NK-92 (cell line): ENCODE results near the gene SLC27A3.

Source experiments
- DNase-seq: peaks from one replicate; lab custom pipeline; 2025; ENCODE audit not compliant: unreplicated experiment; lab: John Stamatoyannopoulos, UW

SLC27A3 gene, protein sequence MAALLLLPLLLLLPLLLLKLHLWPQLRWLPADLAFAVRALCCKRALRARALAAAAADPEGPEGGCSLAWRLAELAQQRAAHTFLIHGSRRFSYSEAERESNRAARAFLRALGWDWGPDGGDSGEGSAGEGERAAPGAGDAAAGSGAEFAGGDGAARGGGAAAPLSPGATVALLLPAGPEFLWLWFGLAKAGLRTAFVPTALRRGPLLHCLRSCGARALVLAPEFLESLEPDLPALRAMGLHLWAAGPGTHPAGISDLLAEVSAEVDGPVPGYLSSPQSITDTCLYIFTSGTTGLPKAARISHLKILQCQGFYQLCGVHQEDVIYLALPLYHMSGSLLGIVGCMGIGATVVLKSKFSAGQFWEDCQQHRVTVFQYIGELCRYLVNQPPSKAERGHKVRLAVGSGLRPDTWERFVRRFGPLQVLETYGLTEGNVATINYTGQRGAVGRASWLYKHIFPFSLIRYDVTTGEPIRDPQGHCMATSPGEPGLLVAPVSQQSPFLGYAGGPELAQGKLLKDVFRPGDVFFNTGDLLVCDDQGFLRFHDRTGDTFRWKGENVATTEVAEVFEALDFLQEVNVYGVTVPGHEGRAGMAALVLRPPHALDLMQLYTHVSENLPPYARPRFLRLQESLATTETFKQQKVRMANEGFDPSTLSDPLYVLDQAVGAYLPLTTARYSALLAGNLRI

DNA sequence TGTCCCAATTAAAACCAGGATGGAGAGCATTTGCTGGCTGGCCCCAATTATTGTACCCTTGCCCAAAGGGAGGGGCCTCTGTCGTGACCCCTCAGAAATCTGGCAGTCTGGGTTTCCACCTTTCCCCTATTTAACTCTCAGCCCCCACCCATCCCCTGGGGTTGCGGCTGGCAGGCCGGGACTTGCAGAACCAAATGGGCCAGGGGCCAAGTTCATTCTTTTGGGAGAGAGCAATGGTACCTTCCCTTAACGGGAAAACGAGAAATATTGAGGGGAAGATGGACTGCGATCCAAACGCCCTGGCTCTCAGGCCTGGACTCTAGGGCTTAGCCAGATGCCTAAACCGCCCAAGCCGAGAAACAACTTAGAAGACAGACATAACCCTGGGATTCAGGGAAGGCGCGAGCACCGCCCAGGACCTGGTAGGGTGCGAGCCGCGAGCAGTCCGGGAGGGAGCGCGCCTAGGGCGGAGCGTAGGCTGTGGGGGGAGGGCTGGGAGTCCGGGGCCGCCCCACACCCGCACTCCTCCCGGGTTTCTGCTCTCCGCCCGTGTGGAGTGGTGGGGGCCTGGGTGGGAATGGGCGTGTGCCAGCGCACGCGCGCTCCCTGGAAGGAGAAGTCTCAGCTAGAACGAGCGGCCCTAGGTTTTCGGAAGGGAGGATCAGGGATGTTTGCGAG, at the start of gene SLC27A3:
Gene SLC27A3 (plus strand): TSS at position 628 of the 678 bp plus-strand sequence. CDS start 91 bp downstream, outside the sequence.
- DNase-seq: no peak

DNA sequence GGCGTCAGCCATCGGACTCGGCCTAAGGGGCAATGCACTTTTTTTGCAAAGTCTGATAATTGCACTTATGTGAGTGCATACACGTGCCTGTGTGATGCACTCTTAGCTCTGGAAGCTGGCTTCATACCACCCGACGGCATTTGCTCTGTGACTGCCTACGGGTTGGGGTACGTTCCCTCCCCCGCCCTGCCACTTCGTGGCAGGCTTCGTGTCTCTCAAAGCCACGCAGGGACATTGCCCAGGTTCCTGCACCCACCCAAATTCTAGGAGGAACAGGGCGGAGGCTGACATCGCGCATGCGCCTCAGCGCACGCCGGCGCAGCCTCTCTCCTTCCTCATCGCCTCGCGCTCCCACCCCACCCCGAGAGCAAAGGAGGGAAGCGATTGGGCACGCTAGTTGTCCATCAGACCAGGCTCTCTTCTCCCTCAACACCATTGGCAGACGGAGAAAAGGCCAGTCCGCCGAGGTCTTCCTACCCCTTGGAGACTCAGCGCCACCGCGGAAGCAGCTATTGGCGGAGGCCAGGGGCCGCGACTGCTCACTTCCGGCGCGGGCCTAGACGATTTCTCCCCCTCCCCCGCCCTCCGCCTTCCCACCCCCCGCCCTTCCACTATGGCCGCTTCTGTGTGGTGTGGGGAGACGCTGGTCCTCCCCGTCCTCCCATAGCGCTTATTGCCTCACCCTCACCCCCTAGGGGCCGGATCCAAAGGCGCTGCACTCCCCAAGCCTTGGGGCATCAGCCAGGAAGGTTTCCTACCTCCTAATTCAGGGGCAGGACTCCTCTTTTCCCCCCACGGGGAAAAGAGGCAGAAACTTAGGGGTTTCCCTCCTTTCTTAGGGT, 47.5 kb upstream of the SLC27A3 start, which contains the start of gene INTS3:
Gene INTS3 (plus strand): TSS at position 588 of the 842 bp plus-strand sequence. CDS start 585 bp downstream, outside the sequence.
- DNase-seq: peak; percentile 97

DNA sequence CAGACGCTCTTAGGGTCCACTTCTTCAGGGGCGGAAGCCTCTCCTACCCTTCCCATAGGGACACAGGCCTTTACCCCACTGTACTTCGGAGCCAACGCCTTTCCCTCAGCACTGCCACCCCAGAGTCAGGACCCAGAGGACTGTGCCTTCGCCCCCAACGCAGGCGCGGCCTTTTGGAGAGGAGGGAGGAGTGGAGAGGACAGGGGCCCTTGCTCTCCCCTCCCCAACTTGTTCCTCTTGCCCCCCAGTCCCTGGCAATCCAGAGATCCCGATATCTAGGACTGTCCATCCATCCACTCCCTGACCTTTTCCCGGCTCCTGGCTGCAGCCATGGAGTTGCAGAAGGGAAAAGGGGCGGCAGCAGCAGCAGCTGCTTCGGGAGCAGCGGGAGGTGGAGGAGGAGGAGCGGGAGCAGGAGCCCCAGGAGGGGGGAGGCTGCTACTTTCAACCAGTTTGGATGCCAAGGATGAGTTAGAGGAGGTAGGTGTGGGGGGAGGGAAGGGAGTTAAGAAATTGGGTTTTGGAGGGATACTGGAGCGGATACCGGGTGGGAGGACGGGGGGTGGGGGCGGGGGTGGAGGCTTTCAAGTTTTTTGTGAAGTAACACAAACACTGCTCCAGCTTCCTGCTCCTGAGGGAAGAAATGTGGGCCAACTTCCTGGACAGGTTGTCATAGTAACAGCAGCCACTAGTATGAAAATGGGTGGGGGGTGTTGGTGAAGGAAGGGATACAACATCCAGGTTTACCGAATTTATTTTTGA, 46.7 kb upstream of the SLC27A3 start:
- no peak for DNase-seq

DNA sequence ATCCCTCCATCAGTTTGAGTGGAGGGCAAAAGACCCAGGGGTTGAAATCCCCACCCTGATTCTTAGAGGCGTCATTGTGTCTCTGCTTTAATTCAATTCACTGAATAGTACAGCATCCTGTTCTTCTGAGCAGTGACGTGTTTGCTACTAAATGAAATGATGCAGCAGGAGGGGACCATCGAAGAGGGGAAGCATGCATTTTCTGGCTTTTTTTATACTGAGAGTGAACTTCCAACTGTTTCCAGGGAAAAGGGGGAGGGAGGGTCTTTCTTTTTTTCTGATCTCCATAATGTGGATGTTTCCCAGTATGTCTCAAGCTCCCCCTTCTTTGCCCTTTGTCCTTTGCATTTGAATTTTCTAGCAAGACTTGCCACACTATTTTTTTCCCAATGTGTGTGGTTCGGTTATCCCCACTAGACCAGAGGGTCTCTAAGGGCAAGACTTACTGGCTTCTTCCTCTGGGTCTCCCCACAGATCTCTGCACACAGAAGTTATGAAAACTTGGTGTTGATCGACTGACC, 44.7 kb upstream of the SLC27A3 start:
- DNase-seq: no peak

DNA sequence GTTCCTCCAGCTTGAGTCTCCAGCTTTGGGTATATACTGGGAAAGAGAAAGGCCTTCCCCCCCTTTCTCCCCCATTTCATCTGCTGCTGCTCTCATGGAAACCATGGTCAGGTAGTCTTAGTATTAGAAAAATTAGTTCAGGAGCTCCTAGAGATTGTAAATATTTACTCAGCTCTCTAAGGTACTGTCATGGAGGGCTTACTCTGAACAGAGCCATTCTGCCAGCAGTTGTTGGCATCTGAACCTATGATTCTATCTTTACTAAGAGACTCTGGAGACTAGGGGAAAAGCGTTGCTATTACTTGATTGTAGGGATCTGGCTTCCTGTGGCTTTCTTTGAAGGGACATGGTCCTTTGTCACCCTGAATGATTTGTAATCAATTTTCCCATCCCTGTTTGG, 41.2 kb upstream of the SLC27A3 start:
- DNase-seq: no peak

DNA sequence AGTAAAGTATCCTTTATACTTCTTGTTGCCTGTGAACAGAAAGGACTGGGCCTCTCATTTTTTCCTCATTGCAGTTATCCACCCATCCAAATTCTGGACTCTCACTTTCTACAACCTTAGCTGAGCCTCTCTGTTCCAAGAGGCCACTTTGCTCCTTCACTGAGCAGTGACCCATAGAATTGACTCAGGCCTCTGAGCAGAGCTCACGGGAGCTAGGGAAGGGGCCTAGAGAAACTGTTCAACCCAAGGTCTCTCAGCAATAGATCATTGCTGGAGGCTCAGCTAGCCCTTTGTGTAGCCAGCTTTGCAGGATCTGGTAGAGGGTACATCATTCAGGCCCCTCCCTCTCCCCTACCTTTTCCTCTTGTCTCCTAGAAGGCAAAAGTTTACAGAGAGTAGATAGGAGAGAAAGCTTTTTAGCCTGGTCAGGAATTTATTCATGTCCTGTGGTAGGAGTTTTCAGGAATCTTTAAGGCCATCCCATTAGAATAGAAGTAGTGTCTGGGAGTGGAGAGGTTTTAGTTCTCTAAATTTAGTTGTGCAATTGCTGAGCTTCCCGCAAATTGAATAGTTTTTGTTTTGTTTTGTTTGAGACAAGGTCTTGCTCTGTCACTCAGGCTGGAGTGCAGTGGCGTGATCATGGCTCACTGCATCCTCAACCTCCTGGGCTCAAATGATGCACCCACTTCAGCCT, 40.7 kb upstream of the SLC27A3 start:
- DNase-seq: no peak

DNA sequence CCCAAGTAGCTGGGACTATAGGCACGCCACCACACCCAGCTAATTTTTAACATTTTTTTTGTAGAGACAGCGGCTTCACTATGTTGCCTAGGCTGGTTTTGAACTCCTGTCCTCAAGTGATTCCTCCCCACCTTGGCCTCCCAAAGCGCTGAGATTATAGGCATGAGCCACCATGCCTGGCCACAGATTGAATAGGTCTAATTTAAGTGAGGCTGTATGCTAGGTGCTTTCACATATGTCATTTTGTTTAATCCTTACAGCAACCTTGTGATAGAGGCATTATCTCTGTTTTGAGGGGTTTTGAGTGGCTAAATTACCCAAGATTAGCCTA, 40.2 kb upstream of the SLC27A3 start:
- no peak for DNase-seq

DNA sequence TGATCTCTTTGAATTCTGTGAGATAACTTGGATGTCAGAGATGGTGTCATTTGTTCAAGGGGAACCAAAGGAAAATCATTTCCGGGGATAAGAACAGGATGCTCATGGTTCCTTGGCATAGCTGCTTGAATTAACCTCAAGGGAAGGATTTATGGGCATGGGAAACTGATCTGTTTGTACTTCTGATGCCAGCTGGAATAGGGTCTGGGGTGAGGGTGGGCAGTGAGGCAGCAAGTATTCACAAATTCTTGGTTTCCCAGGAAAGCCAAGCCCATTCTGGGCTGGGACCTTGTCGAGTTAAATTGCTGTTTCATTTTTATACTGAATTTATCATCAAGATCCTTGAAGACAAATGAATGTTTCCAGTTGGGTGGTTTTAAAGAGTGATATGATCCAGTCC, 33.2 kb upstream of the SLC27A3 start:
- no peak for DNase-seq

DNA sequence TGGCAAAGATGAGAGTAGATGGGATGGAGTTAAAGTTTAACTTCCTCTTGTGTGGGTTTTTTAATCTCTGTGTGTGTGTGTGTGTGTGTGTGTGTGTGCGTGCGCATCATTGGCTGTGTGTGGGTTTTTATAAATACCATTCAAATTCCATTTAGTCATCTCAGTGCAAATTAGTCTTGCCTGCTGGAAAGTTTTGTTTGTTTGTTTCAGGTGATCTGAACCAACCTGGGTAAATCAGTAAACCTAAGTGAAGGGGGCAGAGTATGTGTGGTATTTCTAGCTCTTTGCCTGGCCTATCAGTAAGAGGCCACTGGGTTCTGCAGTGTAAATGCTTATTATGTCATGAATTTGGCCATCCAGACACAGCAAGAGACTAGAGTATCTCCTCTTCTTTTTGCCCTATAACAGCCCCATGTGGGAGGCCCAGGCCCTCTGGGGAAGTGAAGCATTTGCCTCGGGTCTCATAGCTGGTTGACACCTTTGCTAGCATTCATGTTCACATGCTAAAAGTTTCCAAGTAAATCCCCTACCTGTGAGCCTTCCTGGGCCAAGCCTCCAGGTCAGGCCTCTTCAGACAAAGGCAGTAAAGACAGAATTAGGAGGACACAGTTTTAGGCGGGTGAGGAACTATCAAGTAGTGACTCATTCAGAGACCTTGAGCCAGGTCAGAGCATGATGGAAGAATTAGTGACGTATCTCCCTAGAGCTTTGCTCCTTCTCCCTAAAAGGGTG, 32.6 kb upstream of the SLC27A3 start:
- DNase-seq: no peak

DNA sequence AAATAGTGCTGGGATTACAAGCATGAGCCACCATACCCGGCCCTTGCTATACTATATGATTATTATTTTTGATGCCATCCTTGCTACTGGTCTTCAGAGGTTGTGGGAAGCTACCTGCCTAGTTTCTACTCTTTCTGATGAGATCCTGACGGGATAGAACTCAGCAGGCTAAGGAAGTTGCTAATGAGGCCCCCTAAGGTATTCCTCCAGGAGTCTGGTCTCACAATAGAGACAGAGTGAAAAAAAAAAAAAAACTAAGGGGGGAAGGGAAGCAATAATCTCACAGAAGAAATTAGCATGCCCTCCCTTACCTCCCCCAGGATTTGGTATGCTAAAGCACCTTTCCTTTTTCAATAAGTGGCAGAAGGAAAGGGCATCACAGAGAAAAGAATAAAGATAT, 29.8 kb upstream of the SLC27A3 start:
- no peak for DNase-seq

DNA sequence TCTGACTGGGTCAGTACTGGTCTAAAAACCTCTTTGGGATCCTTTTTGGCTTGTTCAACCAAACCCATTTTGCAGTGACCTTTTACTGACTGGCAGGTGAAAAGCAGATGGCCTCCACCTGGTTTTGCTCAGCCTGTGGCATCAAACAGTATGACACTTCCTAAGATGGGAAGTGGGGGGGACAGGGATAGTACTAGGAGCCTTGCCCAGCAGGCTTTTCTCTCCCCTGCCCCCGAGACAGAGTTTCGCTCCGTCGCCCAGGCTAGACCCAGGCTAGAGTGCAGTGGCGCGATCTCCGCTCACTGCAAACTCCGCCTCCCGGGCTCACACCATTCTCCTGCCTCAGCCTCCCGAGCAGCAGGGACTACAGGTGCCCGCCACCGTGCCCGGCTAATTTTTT, 29.0 kb upstream of the SLC27A3 start:
- no peak for DNase-seq

DNA sequence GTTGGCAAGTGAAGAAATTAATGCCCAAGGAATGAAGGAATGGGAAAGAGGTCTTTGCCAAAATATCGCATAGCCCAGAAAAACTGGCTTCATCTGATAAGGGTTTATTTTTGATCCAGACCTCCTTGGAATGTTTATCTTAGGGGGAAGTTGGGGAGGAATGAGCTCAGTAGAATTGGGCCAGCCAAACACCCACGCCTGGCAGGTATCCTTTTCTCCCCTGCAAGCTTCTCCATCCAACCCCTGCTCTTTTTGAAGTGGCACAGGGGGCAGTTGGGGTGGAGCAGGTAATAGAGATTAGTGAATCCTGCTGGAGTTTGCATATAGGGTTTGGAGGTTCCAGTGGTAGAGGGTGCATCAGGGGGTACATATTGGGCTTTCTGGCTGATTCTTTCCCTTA, 26.3 kb upstream of the SLC27A3 start:
- no peak for DNase-seq

DNA sequence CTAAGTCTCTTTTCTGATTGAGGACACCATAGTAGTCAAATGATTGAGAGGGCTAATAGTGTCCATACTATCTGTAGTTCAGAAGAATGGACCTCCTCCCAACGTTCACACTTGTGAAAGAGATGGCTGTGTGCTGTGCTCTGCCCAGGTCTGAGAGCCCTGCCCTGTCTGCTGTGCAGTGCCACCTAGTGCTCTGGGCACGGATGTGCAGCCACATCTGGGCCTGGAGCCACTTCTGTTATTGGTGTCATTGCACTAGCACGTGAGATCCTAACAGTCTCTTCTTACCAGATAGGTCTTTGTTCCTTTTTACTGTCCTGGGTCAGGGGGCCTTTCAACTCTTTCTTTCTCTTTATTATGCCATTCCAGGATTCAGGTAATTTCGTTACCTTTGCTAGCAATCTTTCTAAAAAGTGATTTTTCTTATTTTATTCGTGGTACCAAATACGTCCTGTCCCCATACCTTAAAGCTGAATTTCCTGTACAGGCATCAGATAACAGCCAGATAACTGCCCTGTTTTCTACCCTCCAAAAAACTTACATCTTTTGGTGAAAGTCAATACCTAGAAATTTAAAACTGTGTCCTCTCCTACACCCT, 25.7 kb upstream of the SLC27A3 start:
- no peak for DNase-seq

DNA sequence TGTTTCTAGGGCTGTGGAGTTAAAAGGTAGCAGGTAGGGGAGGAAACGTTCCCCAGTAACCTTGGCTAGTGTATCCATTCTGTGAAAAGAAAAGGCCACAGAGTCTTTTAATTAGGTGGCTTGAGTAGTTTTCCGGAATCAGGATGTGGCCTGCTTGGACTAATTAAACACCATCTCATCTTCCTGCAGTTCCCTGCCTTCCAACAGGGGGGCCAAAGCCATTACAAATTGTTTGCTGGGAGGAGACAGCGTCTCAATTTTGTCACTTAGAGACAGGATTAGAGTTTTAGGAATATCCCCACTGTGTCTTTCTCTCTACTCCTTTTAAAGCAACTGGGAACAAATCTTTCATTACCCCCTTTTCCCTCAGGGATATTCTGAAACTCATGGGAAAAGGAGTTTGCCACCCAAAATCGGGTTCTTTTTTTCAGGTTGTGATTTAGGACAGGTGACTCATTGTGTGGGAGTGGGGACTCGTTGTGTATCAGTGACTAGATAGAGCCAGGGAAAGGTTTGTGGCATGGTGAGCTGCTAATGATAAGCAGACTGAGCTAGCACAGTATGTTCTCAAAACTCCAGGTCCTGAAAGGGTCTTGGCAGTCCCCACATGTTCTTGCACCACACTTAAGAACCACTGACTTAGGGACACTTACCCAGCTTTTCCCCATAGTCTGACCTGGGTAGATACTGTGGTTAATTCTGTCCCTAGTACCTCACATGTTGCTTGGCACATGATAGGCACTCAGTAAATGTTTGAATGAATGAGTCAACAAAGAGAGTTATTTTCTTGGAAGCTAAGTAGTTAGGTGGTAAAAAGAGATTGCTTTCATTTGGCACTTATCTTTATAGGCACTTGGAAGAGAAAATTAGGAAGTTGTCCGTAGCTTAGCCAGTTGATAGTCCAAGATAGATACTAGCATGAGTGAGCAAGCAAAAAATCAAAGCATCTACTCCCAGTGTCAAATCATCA, 24.9 kb upstream of the SLC27A3 start:
- DNase-seq: no peak

DNA sequence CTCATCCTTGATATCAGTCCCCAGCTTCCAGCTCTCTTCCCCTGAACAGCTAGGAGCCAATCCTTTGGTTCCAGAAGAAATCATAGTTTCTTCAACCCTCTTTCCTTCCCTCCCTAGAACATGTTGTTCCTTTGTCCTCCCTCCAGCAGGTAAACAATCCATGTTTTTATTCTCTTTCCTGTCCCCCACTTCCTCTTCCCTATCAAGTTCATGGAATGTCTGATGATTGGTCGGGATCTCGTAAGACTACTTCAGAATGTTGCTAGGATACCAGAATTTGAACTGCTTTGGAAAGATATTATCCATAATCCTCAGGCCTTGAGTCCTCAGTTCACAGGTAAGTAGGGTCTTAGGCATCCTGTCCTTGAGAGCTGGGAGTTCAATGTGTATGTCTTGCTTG, 23.1 kb upstream of the SLC27A3 start:
- no peak for DNase-seq

DNA sequence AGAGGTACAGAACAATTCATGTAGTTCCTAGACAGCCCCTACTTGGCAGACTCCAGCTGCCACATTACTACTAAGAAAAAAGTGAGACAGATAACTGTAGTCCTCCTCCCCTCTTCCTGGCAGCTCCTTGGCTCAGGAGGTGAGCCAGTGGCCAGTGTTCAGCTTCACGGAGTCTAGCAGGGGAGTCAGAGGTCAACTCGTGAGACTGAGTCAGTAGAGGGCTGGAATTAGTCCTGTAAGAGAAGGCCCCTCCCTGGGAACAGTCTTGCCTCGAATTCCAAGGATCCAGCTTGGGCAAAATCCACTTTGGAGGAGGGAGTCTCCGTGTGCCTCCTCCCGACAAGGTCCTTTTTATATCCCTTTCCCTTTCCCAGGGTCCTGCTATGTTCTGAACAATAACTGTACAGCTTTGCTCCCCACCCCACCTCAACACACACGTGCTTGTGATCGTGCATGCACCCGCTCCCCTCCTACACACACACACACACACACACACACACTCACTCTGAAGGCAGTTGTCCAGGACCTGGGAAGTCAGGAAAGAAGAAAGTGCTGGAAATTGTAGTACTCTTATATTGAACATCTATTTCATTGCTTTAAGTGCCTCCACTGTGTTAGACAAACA, 22.5 kb upstream of the SLC27A3 start:
- DNase-seq: no peak

DNA sequence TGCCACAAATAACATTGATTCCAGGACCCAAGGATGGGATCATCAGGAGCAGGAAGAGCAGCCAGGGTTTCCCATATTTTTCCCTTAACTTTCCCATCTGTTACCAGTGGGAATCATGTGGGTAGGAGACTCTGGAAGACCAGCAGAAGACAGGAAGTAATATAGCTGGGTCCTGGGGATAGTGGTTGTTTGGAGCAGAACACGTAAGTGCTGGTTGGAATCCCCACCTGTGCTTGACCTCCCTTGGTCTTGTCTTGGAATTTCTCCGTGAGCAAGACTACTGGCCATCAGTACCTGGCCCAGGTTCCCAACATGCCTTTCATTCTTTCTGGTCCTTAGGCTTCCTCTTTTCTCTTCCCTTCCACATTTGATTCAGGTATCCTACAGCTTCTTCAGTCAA, 20.9 kb upstream of the SLC27A3 start:
- DNase-seq: no peak
